HG03045 (cell line): ENCODE measurements around the gene ARMC6.
"Not testable (repeated sequence)": the region's sequence is repeated elsewhere in the genome, so short reads cannot be mapped to it uniquely, and the experiment has no call there.

Experiments used
- ATAC-seq: cut with Tn5 transposase; IDR thresholded peaks from one replicate; pipeline ENCODE4 v1.9.1; 2021; ENCODE audit warnings: mild to moderate bottlenecking, moderate library complexity; ENCODE audit not compliant: unreplicated experiment

The ARMC6 gene

GRCh38 chr19:19074196-19074882 is 40.9 kb downstream of the ARMC6 start:
- no peak for ATAC-seq

GRCh38 chr19:19075126-19075525 is 41.7 kb downstream of the ARMC6 start:
- no peak for ATAC-seq

- no peak for ATAC-seq
Observed at GRCh38 chr19:19076476-19076875, 43.1 kb downstream of the ARMC6 start.

GRCh38 chr19:19077103-19077502 is 43.7 kb downstream of the ARMC6 start:
- ATAC-seq = no peak

GRCh38 chr19:19078801-19079200 is 45.4 kb downstream of the ARMC6 start:
- no peak for ATAC-seq

- no peak for ATAC-seq
Observed at GRCh38 chr19:19079571-19079970, 46.2 kb downstream of the ARMC6 start.

- no peak for ATAC-seq
Observed at GRCh38 chr19:19081642-19082151, 48.3 kb downstream of the ARMC6 start.

- ATAC-seq = no peak
Observed at GRCh38 chr19:19083413-19084178, 50.2 kb downstream of the ARMC6 start.

- no peak for ATAC-seq
Observed at GRCh38 chr19:19087676-19088075, 54.3 kb downstream of the ARMC6 start.

- no peak for ATAC-seq
Observed at GRCh38 chr19:19094513-19094912, 61.1 kb downstream of the ARMC6 start.

GRCh38 chr19:19095691-19096090 is 62.3 kb downstream of the ARMC6 start:
- no peak for ATAC-seq

- ATAC-seq = no peak
Observed at GRCh38 chr19:19096641-19097627, 63.5 kb downstream of the ARMC6 start.

- ATAC-seq = no peak
Observed at GRCh38 chr19:19098084-19098702, 64.8 kb downstream of the ARMC6 start.

GRCh38 chr19:19098703-19099632 is 65.6 kb downstream of the ARMC6 start:
- ATAC-seq = no peak

- ATAC-seq = no peak
Observed at GRCh38 chr19:19101540-19101939, 68.1 kb downstream of the ARMC6 start.

- not testable (repeated sequence) for ATAC-seq
Observed at GRCh38 chr19:19102566-19102965, 69.2 kb downstream of the ARMC6 start.

GRCh38 chr19:19103167-19103566 is 69.8 kb downstream of the ARMC6 start:
- no peak for ATAC-seq

- ATAC-seq = no peak
Observed at GRCh38 chr19:19105365-19106055, 72.1 kb downstream of the ARMC6 start.

GRCh38 chr19:19106056-19106551 is 72.7 kb downstream of the ARMC6 start:
- no peak for ATAC-seq
